Subcutaneous abdominal adipose tissue (tissue), 5 donors: ENCODE results near the gene RIN1.

Experiments used
- H3K27ac ChIP-seq: one replicate; pipeline ENCODE4 v1.7.0; 2013; ENCODE audit warnings: low read depth, mild to moderate bottlenecking, inconsistent platforms, low read length, moderate library complexity
- H3K27me3 ChIP-seq, 5 donors: one replicate each; pipeline ENCODE4 v1.7.0; 2013; ENCODE audit warnings: low read length in 5 of 5, inconsistent platforms in 1 of 5; ENCODE audit not compliant: control insufficient read depth in 5 of 5, insufficient read depth in 4 of 5
- H3K36me3 ChIP-seq, 5 donors: one replicate each; pipeline ENCODE4 v1.7.0; 2013; ENCODE audit warnings: low read length in 5 of 5; ENCODE audit not compliant: control insufficient read depth in 5 of 5, insufficient read depth in 5 of 5
- H3K4me1 ChIP-seq, 5 donors: one replicate each; pipeline ENCODE4 v1.7.0; 2013; ENCODE audit warnings: low read length in 5 of 5, mild to moderate bottlenecking in 3 of 5, moderate library complexity in 1 of 5; ENCODE audit not compliant: control insufficient read depth in 5 of 5, insufficient read depth in 5 of 5
- H3K4me3 ChIP-seq, 5 donors: one replicate each; pipeline ENCODE4 v1.7.0; 2013; ENCODE audit warnings: low read length in 5 of 5, low read depth in 1 of 5
- H3K9ac ChIP-seq, 5 donors: one replicate each; pipeline ENCODE4 v1.7.0; 2013; ENCODE audit warnings: low read length in 5 of 5, mild to moderate bottlenecking in 4 of 5, moderate library complexity in 3 of 5
- H3K9me3 ChIP-seq, 5 donors: one replicate each; pipeline ENCODE4 v1.7.0; 2013; ENCODE audit warnings: low read length in 5 of 5; ENCODE audit not compliant: control insufficient read depth in 5 of 5
- donor health status: healthy.
- donor health status: healthy.
- donor health status: healthy.
- donor health status: healthy.
- donor health status: healthy.

Gene RIN1

DNA sequence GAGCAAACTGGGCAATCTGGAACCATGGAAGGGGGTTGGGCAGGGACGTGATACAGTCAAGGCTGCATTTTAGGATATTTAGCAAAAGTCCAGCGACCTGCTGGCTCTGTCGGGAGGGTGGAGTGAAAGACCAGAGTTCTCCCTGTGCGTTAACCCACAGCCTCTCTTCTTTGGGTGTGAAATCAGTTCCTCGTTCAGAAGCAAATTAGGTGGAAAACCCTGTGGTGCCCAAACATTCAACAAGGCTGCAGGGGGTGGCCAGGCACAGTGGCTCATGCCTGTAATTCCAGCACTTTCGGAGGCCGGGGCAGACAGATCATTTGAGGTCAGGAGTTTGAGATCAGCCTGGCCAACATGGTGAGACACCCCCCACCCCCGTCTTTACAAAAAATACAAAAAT is 38.6 kb downstream of the RIN1 start:
- Histone ChIP-seq H3K4me1 (no peaks in the 10 kb centered on the region), H3K9me3 (no peaks in the 10 kb centered on the region), H3K27ac (no peak overlapping the region), H3K27me3 (peaks cover 17 to 33% (median 24%) of the 10 kb centered on the region in 5 donors), H3K4me3 (no peak overlapping the region), H3K9ac (no peak overlapping the region), H3K36me3 (no peaks in the 10 kb centered on the region)

DNA sequence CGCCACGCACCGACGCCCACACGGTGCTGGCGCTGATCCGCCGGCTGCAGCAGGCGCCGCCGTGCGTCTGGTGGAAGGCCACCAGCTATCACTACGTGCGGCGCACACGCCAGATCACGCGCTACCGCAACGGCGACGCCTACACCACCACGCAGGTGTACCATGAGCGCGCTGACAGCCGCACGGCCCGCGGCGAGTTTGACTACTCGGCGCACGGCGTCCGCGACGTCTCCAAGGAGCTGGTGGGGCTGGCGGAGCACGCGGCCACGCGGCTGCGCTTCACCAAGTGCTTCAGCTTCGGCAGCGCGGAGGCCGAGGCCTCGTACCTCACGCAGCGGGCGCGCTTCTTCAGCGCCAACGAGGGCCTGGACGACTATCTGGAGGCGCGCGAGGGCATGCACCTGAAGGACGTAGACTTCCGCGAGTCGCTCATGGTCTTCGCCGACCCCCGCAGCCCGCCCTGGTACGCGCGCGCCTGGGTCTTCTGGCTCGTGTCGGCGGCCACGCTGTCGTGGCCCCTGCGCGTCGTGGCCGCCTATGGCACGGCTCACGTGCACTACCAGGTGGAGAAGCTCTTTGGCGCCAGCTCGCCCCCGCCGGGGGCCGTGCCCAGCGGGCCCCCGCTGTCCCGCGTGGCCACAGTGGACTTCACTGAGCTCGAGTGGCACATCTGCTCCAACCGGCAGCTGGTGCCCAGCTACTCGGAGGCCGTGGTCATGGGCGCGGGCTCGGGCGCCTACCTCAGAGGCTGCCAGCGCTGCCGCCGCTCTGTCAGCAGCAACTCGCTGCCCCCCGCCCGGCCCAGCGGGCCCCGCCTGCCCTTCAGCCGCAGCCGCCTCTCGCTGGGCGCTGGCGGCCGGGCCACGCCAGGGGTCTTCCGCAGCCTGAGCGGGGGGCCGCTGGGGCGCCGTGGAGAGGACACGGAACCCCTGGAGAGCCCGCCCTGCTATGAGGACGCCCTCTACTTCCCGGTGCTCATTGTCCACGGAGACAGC is 41.3 kb downstream of the RIN1 start:
- H3K9me3 ChIP-seq = no peaks in the 10 kb centered on the region
- H3K4me1 ChIP-seq = peaks cover 0 to 14% (median 7%) of the 10 kb centered on the region in 5 donors
- H3K9ac ChIP-seq = no peak overlapping the region
- no peaks in the 10 kb centered on the region for H3K36me3 ChIP-seq
- no peak overlapping the region for H3K4me3 ChIP-seq
- H3K27me3 ChIP-seq = peaks cover 27 to 46% (median 37%) of the 10 kb centered on the region in 5 donors
- H3K27ac ChIP-seq = no peak overlapping the region

DNA sequence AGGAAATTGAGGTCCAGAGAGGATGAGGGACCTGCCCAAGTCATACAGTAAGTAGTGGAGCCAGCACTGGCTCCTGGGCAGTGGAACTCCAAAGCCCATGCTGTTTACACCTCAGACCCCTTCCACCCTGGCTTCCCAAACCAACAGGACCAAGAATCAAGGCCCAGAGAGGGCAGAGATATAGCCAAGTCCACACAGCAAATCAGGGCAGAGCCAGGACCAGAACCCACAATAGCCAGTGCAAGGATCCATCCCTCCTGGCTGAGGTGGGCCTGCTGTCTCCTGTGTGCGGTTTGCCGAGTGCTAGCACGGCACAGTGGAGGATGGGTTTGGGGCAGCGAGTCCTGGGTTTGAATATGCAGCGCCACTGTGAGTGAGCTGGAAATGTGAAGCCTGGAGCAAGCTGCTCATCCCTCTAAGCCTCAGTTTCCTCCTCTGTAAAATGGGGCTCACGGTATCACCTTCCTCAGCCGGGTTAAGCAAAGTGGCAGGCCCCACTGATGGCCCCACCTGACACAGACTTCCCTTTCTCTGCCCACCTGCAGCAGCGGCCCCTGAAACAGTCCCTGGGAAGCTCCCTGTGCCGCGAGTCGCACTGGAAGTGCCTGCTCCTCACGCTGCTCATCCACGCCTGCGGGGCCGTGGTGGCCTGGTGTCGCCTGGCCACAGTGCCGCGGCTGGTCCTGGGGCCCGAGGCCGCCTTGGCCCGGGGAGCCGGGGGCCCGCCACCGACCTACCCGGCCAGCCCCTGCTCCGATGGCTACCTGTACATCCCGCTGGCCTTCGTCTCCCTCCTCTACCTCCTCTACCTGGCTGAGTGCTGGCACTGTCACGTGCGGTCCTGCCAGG is 42.2 kb downstream of the RIN1 start:
- peaks cover 27 to 46% (median 37%) of the 10 kb centered on the region in 5 donors for H3K27me3 ChIP-seq
- H3K9ac ChIP-seq = no peak overlapping the region

DNA sequence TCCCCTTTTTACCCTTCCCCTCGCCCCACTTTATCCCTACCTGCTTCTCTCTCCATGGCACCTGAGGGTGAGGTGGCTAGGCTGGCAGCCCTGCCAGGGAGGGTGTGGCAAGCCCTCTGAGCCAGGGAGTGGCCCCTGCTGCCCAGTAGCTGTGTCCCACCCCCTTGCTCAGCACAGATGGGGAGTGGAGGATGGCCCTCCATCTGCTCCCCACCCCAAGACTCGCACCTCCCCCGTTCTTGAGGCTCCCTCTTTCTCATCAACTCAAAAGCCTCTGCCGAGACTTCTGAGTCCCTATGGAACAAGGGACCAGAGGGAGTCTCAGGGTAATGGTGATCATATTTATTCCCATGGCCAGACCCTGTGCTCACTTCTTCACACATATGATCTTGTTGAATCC is 42.9 kb downstream of the RIN1 start:
- no peak overlapping the region for H3K27ac ChIP-seq
- no peak overlapping the region for H3K9ac ChIP-seq

More for the DNA sequence above, 42.2 kb downstream of the RIN1 start:
- no peak overlapping the region for H3K27ac ChIP-seq
- H3K4me1 ChIP-seq = peaks cover 2 to 22% (median 14%) of the 10 kb centered on the region in 5 donors
- no peaks in the 10 kb centered on the region for H3K36me3 ChIP-seq
- H3K9me3 ChIP-seq = no peaks in the 10 kb centered on the region
- no peak overlapping the region for H3K4me3 ChIP-seq

DNA sequence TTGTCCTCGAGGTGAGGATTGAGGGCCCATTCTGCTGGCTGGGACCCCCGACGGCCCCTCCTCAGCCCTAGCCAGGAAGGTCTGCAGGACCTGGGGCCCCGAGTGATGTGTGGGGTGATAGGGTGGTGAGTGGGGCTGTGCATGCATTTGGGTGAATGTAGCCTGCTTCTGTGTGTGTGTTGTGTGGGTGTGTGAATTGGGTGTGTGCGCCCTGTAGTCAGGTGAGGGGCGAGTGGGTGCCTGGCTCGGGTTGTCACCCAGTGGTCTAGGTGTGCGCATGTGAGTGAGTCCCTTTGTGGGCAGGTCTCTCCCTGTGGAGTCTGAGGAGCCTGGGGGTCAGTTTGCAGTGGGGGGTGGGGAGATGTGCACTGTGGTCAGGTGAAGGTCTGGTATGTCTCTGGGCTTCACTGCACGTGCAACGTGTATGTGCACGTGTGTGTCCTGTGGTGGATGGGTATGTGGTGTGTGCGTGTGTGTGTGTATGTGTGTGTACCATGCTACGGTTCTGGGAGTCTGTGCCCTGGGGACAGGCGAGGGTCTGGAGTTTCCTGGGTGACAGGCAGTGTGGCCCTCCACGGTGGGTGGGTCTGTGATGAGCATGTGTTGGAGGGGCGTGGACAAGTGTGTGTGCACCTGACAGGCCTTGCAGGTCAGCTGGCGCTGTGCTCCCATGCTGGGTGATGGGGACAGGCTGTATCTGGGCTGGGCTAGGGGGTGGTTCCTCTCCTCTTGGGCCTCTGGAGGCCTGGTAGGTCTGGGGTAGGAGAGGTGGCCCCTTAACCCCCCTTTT is 43.5 kb downstream of the RIN1 start:
- Histone ChIP-seq H3K27me3 (peaks cover 27 to 46% (median 37%) of the 10 kb centered on the region in 5 donors), H3K4me3 (peak overlapping the region in 1 of 5 donors; percentile 48)

More for the DNA sequence above, 42.9 kb downstream of the RIN1 start:
- H3K4me3 ChIP-seq = no peak overlapping the region
- no peaks in the 10 kb centered on the region for H3K9me3 ChIP-seq
- H3K4me1 ChIP-seq = peaks cover 2 to 25% (median 17%) of the 10 kb centered on the region in 5 donors
- no peaks in the 10 kb centered on the region for H3K36me3 ChIP-seq
- H3K27me3 ChIP-seq = peaks cover 27 to 46% (median 37%) of the 10 kb centered on the region in 5 donors

DNA sequence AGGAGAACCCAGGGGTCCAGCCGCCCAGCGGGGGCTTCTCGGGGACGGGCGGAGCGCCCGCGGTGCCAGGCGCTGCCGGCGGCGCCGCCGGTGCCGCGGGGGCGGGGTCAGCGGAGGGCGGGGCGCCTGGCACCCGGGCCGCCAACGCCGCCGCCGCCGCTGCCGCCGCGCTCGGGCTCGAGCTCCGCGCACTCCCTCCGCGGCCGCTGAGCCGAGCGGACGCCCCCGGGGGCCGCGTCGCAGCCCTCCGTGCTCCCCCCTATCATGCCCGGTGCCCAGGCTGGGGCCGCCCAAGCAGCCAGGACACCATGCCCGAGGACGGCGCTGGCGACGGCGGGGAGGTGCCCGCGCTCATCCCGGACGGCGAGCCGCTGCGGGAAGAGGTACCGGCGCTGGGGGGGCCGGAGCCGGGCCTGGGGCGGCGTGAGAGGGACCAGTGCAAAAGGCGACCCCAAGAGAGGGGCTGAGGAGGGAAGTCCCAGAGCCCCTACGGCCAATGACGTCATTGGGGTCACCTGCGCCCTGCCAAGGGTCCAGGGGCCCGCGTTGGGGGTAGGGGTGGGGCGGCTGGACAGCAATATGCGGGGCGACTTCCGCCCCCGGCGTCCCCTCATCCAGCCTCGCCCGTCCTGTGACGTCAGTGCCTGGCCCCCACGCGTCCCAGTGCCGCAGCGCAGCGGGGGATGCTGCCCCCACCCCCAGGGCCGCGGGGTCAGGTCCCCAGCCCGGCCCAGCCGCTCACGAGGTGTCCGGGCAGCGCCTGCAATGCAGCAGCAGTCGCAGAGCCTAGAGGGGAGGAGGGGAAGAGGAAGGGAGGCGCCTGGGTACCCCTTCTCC is 44.3 kb downstream of the RIN1 start, which contains the start of gene TMEM151A:
TMEM151A (plus strand) TSS at position 189 of the 837 bp plus-strand sequence; CDS start at position 309, 120 bp downstream.
- Histone ChIP-seq H3K9me3 (no peaks in the 10 kb centered on the region), H3K4me1 (peaks cover 3 to 38% (median 31%) of the 10 kb centered on the region in 5 donors), H3K36me3 (peaks cover 0 to 3% (median 0%) of the 10 kb centered on the region in 5 donors), H3K27ac (no peak within 1 kb of the TSS), H3K4me3 (peak within 1 kb of the TSS in 2 of 5 donors; percentile 18 to 48), H3K9ac (no peak within 1 kb of the TSS), H3K27me3 (peaks cover 27 to 46% (median 37%) of the 10 kb centered on the region in 5 donors)

More for the DNA sequence above, 43.5 kb downstream of the RIN1 start:
- Histone ChIP-seq H3K4me1 (peaks cover 2 to 31% (median 23%) of the 10 kb centered on the region in 5 donors), H3K36me3 (no peaks in the 10 kb centered on the region), H3K9ac (no peak overlapping the region), H3K9me3 (no peaks in the 10 kb centered on the region), H3K27ac (no peak overlapping the region)

DNA sequence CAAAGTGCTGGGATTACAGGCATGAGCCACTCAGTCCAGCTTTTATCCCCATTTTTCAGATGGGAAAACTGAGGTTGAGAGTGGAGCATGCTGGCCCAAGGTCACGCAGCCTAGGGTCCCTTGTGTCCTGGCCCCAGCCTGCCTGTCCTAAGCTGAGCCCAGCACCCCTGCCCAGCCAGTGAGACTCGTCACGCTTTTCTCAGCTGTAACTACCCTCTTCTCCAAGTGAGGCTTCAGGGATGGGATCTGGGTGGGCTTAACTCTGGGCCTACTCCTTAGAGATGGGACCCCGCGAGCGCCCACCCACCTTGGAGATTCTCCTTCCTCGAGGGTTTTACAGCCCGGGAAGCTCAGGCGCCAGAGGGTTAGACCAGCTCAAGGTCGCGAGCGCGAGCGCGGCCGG is 44.9 kb downstream of the RIN1 start:
- Histone ChIP-seq H3K9ac (no peak overlapping the region), H3K27ac (no peak overlapping the region), H3K9me3 (no peaks in the 10 kb centered on the region), H3K27me3 (peaks cover 27 to 44% (median 37%) of the 10 kb centered on the region in 5 donors), H3K4me1 (peaks cover 3 to 39% (median 31%) of the 10 kb centered on the region in 5 donors), H3K4me3 (no peak overlapping the region), H3K36me3 (peaks cover 0 to 7% (median 0%) of the 10 kb centered on the region in 5 donors)

DNA sequence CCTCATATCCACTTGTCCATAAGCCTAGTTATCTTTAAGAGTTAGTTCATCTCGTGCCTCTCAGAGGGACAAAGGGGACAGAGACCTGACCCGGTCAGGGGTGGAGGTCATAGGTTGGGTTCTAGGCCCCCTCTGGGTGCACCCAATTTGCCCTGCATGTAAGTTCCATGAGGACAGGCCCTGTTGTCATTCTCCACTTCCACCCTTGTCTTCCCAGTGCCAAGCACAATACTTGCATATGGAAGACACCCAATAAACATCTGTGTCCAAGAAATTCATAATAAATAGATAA is 46.0 kb downstream of the RIN1 start:
- H3K27me3 ChIP-seq = peaks cover 27 to 37% (median 34%) of the 10 kb centered on the region in 5 donors
- no peaks in the 10 kb centered on the region for H3K9me3 ChIP-seq
- peaks cover 0 to 14% (median 0%) of the 10 kb centered on the region in 5 donors for H3K36me3 ChIP-seq
- H3K4me1 ChIP-seq = peaks cover 3 to 43% (median 31%) of the 10 kb centered on the region in 5 donors
- H3K4me3 ChIP-seq = no peak overlapping the region
- no peak overlapping the region for H3K27ac ChIP-seq
- no peak overlapping the region for H3K9ac ChIP-seq
